Activated T-cell treated with anti-CD3 and anti-CD28 coated beads, Interleukin-2, amount 50 U/mL, for 48 hours (primary cell): ENCODE data around the gene CCBE1.

Experiments
- DNase-seq, 2 experiments: peaks; one replicate each; pipeline ENCODE4 v3.0.0-alpha.2; 2020

The CCBE1 gene

GRCh38 chr18:59612381-59612780 is 84.8 kb downstream of the CCBE1 start:
- DNase-seq, result no peak

GRCh38 chr18:59610546-59611140 is 86.6 kb downstream of the CCBE1 start:
- no peak for DNase-seq

GRCh38 chr18:59609654-59610053 is 87.6 kb downstream of the CCBE1 start:
- DNase-seq, result no peak

GRCh38 chr18:59607471-59607870 is 89.8 kb downstream of the CCBE1 start:
- DNase-seq, result no peak

- DNase-seq, result no peak
These were observed 90.2 kb downstream of the CCBE1 start for GRCh38 chr18:59607078-59607379.

- no peak for DNase-seq
These were observed 90.8 kb downstream of the CCBE1 start for GRCh38 chr18:59606193-59607077.

GRCh38 chr18:59605633-59606192 is 91.5 kb downstream of the CCBE1 start:
- no peak for DNase-seq

- no peak for DNase-seq
These were observed 92.3 kb downstream of the CCBE1 start for GRCh38 chr18:59604877-59605276.

GRCh38 chr18:59597049-59597448 is 100.2 kb downstream of the CCBE1 start:
- DNase-seq, result no peak

- no peak for DNase-seq
These were observed 103.9 kb downstream of the CCBE1 start for GRCh38 chr18:59593291-59593717.

GRCh38 chr18:59592624-59593023 is 104.6 kb downstream of the CCBE1 start:
- DNase-seq, result no peak

- no peak for DNase-seq
These were observed 114.8 kb downstream of the CCBE1 start for GRCh38 chr18:59582395-59582794.

- DNase-seq, result no peak
These were observed 117.7 kb downstream of the CCBE1 start for GRCh38 chr18:59579509-59579908.

- DNase-seq, result no peak
These were observed 119.9 kb downstream of the CCBE1 start for GRCh38 chr18:59577386-59577655.

GRCh38 chr18:59576541-59577385 is 120.5 kb downstream of the CCBE1 start:
- no peak for DNase-seq

- DNase-seq, result no peak
These were observed 121.2 kb downstream of the CCBE1 start for GRCh38 chr18:59575995-59576394.

GRCh38 chr18:59573962-59574361 is 123.3 kb downstream of the CCBE1 start:
- DNase-seq, result no peak

GRCh38 chr18:59571902-59572301 is 125.3 kb downstream of the CCBE1 start:
- DNase-seq, result no peak

GRCh38 chr18:59570796-59571195 is 126.4 kb downstream of the CCBE1 start:
- DNase-seq, result no peak

- no peak for DNase-seq
These were observed 127.0 kb downstream of the CCBE1 start for GRCh38 chr18:59570101-59570775.

- no peak for DNase-seq
These were observed 127.8 kb downstream of the CCBE1 start for GRCh38 chr18:59569390-59569791.

- DNase-seq, result no peak
These were observed 129.8 kb downstream of the CCBE1 start for GRCh38 chr18:59567431-59567830.

- DNase-seq, result no peak
These were observed 130.7 kb downstream of the CCBE1 start for GRCh38 chr18:59566533-59566971.
